CD14-positive monocyte (primary cell): ENCODE data around the gene SH3PXD2A. TPM values are rescaled to one million over a fixed set of nuclear protein-coding genes. Genes with fewer than 3 reads are reported as not detected.

ENCODE experiments used
- DNase-seq, 3 donors: peaks; one replicate each; pipeline ENCODE4 v3.0.0-alpha.2; 2011 to 2022
- H2AFZ ChIP-seq: 2 replicates; pipeline ENCODE4 v1.6.0; 2012; ENCODE audit warnings: mild to moderate bottlenecking, low read depth, low read length, inconsistent platforms; ENCODE audit not compliant: insufficient read depth, poor library complexity, severe bottlenecking
- H3K27ac ChIP-seq, 2 donors: 1 replicate in 1 of 2; 2 replicates in 1 of 2; pipeline ENCODE4 v1.5.1; 2012 to 2013; ENCODE audit warnings: low read length in 2 of 2, control low read depth in 1 of 2, inconsistent platforms in 1 of 2, low read depth in 1 of 2, mild to moderate bottlenecking in 1 of 2
- H3K27me3 ChIP-seq, 2 donors: one replicate each; pipeline versions ENCODE4 v1.6.0 to v1.6.1; 2011 to 2013; ENCODE audit warnings: low read length in 2 of 2; ENCODE audit not compliant: control insufficient read depth in 2 of 2, insufficient read depth in 2 of 2
- H3K36me3 ChIP-seq, 2 donors: replicated peaks in 1 of 2; 1 replicate in 1 of 2; 2 replicates in 1 of 2; pipeline versions ENCODE4 v1.5.1 to v1.6.1; 2012 to 2013; ENCODE audit warnings: low read length in 2 of 2, control low read depth in 1 of 2, inconsistent platforms in 1 of 2, mild to moderate bottlenecking in 1 of 2; ENCODE audit not compliant: insufficient read depth in 2 of 2, control insufficient read depth in 1 of 2
- H3K4me1 ChIP-seq, 2 donors: 1 replicate in 1 of 2; 2 replicates in 1 of 2; pipeline versions ENCODE4 v1.5.1 to v1.6.1; 2012 to 2013; ENCODE audit warnings: low read length in 2 of 2, control low read depth in 1 of 2, inconsistent platforms in 1 of 2, mild to moderate bottlenecking in 1 of 2, moderate library complexity in 1 of 2; ENCODE audit not compliant: insufficient read depth in 2 of 2, control insufficient read depth in 1 of 2
- H3K4me2 ChIP-seq: replicated peaks from 2 replicates; pipeline ENCODE3; 2012; ENCODE audit warnings: low read length, moderate library complexity, mild to moderate bottlenecking; ENCODE audit not compliant: poor library complexity, severe bottlenecking; ENCODE audit errors: extremely low read depth
- H3K4me3 ChIP-seq, 3 experiments: fragments of 200-600 bp in 1 of 3; sonication (generic) in 1 of 3; replicated peaks in 1 of 3; 1 replicate in 2 of 3; 2 replicates in 1 of 3; pipeline ENCODE4 v1.5.1; 2011 to 2013; ENCODE audit warnings: low read length in 3 of 3, mild to moderate bottlenecking in 3 of 3, control low read depth in 2 of 3, low read depth in 2 of 3, inconsistent platforms in 1 of 3, moderate library complexity in 1 of 3
- H3K79me2 ChIP-seq: 2 replicates; pipeline ENCODE4 v1.6.0; 2012; ENCODE audit warnings: mild to moderate bottlenecking, control low read depth, inconsistent platforms, low read length, moderate library complexity; ENCODE audit not compliant: insufficient read depth
- H3K9ac ChIP-seq: 2 replicates; pipeline ENCODE4 v1.6.0; 2017; ENCODE audit warnings: low read length, mild to moderate bottlenecking; ENCODE audit not compliant: insufficient read depth, poor library complexity, severe bottlenecking
- H3K9me3 ChIP-seq, 2 donors: replicated peaks in 1 of 2; 1 replicate in 1 of 2; 2 replicates in 1 of 2; pipeline versions ENCODE4 v1.5.1 to v1.6.1; 2012 to 2013; ENCODE audit warnings: low read length in 2 of 2, control low read depth in 1 of 2; ENCODE audit not compliant: control insufficient read depth in 1 of 2, insufficient read depth in 1 of 2
- H4K20me1 ChIP-seq: 2 replicates; pipeline ENCODE4 v1.6.0; 2012; ENCODE audit warnings: mild to moderate bottlenecking, low read length, control low read depth, moderate library complexity; ENCODE audit not compliant: insufficient read depth
- H3K27ac Mint-ChIP-seq, 7 donors: one replicate each; pipeline ENCODE4 v1.8.0; 2020; ENCODE audit warnings: mild to moderate bottlenecking in 7 of 7, mixed read lengths in 7 of 7, moderate library complexity in 6 of 7, inconsistent platforms in 2 of 7
- H3K27me3 Mint-ChIP-seq, 3 donors: one replicate each; pipeline ENCODE4 v1.8.0; 2021 to 2022; ENCODE audit warnings: low read depth in 3 of 3, mild to moderate bottlenecking in 3 of 3, mixed read lengths in 3 of 3, moderate library complexity in 3 of 3, inconsistent platforms in 1 of 3
- H3K36me3 Mint-ChIP-seq, 2 donors: one replicate each; pipeline ENCODE4 v1.8.0; 2020; ENCODE audit warnings: mixed read lengths in 2 of 2, inconsistent platforms in 1 of 2, mild to moderate bottlenecking in 1 of 2
- H3K4me1 Mint-ChIP-seq: one replicate; pipeline ENCODE4 v1.8.0; 2020; ENCODE audit warnings: mild to moderate bottlenecking, mixed read lengths
- H3K4me3 Mint-ChIP-seq, 2 donors: one replicate each; pipeline ENCODE4 v1.8.0; 2020; ENCODE audit warnings: mild to moderate bottlenecking in 2 of 2, mixed read lengths in 2 of 2, moderate library complexity in 1 of 2
- H3K9me3 Mint-ChIP-seq, 7 donors: one replicate each; pipeline ENCODE4 v1.8.0; 2020 to 2022; ENCODE audit warnings: mixed read lengths in 7 of 7, mild to moderate bottlenecking in 6 of 7, moderate library complexity in 6 of 7, inconsistent platforms in 2 of 7
- CTCF ChIP-seq: fragments of 200-600 bp; IDR thresholded peaks from one replicate; pipeline ENCODE4 v1.8.0; 2022; ENCODE audit warnings: antibody characterized with exemption, mild to moderate bottlenecking
- WGBS: methylation state at CpG from one replicate; pipeline ENCODE4 v1.1.5; 2013; ENCODE audit warnings: missing lambda C conversion rate; ENCODE audit not compliant: insufficient coverage; 5-methylcytosine and 5-hydroxymethylcytosine counted together
- intact Hi-C, 2 donors: fragments of 100-400 bp; cut with micrococcal nuclease; formaldehyde crosslinking; loops; one replicate each; pipeline versions ENCODE4 v1.15.0 to v1.15.1; 2023
- polyA plus RNA-seq, 3 donors: library from polyadenylated mRNA; depleted of rRNA in 1 of 3; unstranded in 2 of 3; stranded (reverse) in 1 of 3; fragments of 300-500 nt in 2 of 3; fragments of >200 nt in 1 of 3; fragmentation: Illumina TruSeq in 2 of 3; gene quantifications; 1 replicate in 2 of 3; 2 replicates in 1 of 3; pipeline ENCODE4 v1.2.3, GENCODE V29; 2012 to 2021

Gene SH3PXD2A
- polyA plus RNA-seq, 3 donors = 0.01 to 0.76 (median 0.05) TPM

- Histone ChIP-seq H2AFZ (no peak overlapping the region), H3K4me3 (no peak overlapping the region), H4K20me1 (no peaks in the 10 kb centered on the region), H3K27ac (no peak overlapping the region), H3K9me3 (no peaks in the 10 kb centered on the region), H3K79me2 (no peaks in the 10 kb centered on the region), H3K36me3 (no peaks in the 10 kb centered on the region), H3K9ac (no peak overlapping the region), H3K4me1 (no peaks in the 10 kb centered on the region), H3K27me3 (no peaks in the 10 kb centered on the region), H3K4me2 (no peak overlapping the region)
- 98% methylated on average over 8 of the region's 10 CpGs for WGBS
- peaks cover 0 to 2% (median 2%) of the 10 kb centered on the region in 3 donors for H3K27me3 Mint-ChIP-seq
- no peak for DNase-seq
- no peaks in the 10 kb centered on the region for H3K9me3 Mint-ChIP-seq
- TF ChIP-seq CTCF = no peak
- no peak overlapping the region for H3K4me3 Mint-ChIP-seq
- H3K27ac Mint-ChIP-seq = no peak overlapping the region
- intact Hi-C loops = no loop called here
- H3K36me3 Mint-ChIP-seq = no peaks in the 10 kb centered on the region
- no peaks in the 10 kb centered on the region for H3K4me1 Mint-ChIP-seq
These were observed 218.4 kb downstream of the SH3PXD2A start for GRCh38 chr10:103637011-103637410.

- no peaks in the 10 kb centered on the region for H3K9me3 Mint-ChIP-seq
- no peak overlapping the region for H3K9ac ChIP-seq
- H3K9me3 ChIP-seq = no peaks in the 10 kb centered on the region
- no peak for DNase-seq
- no peak overlapping the region for H3K27ac Mint-ChIP-seq
- H3K79me2 ChIP-seq = no peaks in the 10 kb centered on the region
- no peaks in the 10 kb centered on the region for H3K36me3 Mint-ChIP-seq
- H3K36me3 ChIP-seq = no peaks in the 10 kb centered on the region
- no peaks in the 10 kb centered on the region for H4K20me1 ChIP-seq
- no peaks in the 10 kb centered on the region for H3K4me1 ChIP-seq
- no peak for TF ChIP-seq CTCF
- WGBS = 82% methylated on average over 2 of the region's 5 CpGs
- no peak overlapping the region for H3K4me3 Mint-ChIP-seq
- H3K4me1 Mint-ChIP-seq = no peaks in the 10 kb centered on the region
- H3K4me3 ChIP-seq = no peak overlapping the region
- no peak overlapping the region for H3K27ac ChIP-seq
- intact Hi-C loops = no loop called here
- no peak overlapping the region for H3K4me2 ChIP-seq
- no peak overlapping the region for H2AFZ ChIP-seq
- no peaks in the 10 kb centered on the region for H3K27me3 ChIP-seq
- peaks cover 0 to 2% (median 2%) of the 10 kb centered on the region in 3 donors for H3K27me3 Mint-ChIP-seq
These were observed 218.9 kb downstream of the SH3PXD2A start for GRCh38 chr10:103636492-103636891.
